HG03442 (cell line): ENCODE measurements around the gene WSB2.

ENCODE experiments used
- ATAC-seq: cut with Tn5 transposase; IDR thresholded peaks from one replicate; pipeline ENCODE4 v1.9.1; 2021; ENCODE audit warnings: mild to moderate bottlenecking, moderate library complexity; ENCODE audit not compliant: unreplicated experiment

WSB2 gene

GRCh38 chr12:117998719-117999118 lies 62.3 kb downstream of the WSB2 start:
- ATAC-seq: no peak

GRCh38 chr12:117994551-117995438 lies 66.2 kb downstream of the WSB2 start:
- ATAC-seq: no peak

GRCh38 chr12:117986705-117987469 lies 74.1 kb downstream of the WSB2 start:
- no peak for ATAC-seq

- no peak for ATAC-seq
Measured at GRCh38 chr12:117985182-117985581, 75.8 kb downstream of the WSB2 start.
